GM12892 (cell line): ENCODE data around the gene FCGR3A.
"Not testable (repeated sequence)": the region's sequence is repeated elsewhere in the genome, so short reads cannot be mapped to it uniquely, and the experiment has no call there.

ENCODE experiments used
- POLR2A ChIP-seq: IDR thresholded peaks from 2 replicates; pipeline ENCODE4 v1.6.1; 2011; ENCODE audit warnings: low read depth, low read length, control low read depth
- POLR2AphosphoS5 ChIP-seq: IDR thresholded peaks from 2 replicates; pipeline ENCODE4 v1.6.1; 2011; ENCODE audit warnings: low read depth, low read length, control low read depth
- TAF1 ChIP-seq: IDR thresholded peaks from 2 replicates; pipeline ENCODE4 v1.6.1; 2011; ENCODE audit warnings: low read depth, mild to moderate bottlenecking, control low read depth, low read length, borderline replicate concordance

DNA sequence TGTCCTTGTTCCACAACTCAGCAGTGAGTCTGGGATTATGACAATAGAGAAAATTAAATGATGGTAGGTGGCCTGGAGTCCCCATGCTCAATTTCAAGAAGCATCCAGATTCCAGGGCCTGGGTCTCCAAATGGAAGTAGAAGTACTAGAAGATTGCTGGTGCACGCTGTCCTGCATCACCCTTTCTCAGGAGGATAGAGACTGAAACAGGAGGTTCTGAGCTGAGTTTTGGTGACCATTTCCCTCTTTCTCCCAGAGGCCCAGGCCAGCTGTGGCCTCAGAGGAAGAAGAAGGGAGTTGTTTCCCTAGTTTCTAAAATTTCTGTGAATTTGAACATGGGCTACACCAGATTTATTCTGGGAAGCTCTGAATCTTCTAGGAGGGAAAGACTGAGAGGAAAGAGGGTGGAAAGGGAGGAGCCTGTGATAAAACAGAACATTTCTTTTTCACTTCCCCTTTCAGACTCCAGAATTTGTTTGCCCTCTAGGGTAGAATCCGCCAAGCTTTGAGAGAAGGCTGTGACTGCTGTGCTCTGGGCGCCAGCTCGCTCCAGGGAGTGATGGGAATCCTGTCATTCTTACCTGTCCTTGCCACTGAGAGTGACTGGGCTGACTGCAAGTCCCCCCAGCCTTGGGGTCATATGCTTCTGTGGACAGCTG is 31.4 kb upstream of the FCGR3A start:
- not testable (repeated sequence) for TF ChIP-seq POLR2A, POLR2AphosphoS5, TAF1
